ENCODE data around the gene TRIM47.

DNA sequence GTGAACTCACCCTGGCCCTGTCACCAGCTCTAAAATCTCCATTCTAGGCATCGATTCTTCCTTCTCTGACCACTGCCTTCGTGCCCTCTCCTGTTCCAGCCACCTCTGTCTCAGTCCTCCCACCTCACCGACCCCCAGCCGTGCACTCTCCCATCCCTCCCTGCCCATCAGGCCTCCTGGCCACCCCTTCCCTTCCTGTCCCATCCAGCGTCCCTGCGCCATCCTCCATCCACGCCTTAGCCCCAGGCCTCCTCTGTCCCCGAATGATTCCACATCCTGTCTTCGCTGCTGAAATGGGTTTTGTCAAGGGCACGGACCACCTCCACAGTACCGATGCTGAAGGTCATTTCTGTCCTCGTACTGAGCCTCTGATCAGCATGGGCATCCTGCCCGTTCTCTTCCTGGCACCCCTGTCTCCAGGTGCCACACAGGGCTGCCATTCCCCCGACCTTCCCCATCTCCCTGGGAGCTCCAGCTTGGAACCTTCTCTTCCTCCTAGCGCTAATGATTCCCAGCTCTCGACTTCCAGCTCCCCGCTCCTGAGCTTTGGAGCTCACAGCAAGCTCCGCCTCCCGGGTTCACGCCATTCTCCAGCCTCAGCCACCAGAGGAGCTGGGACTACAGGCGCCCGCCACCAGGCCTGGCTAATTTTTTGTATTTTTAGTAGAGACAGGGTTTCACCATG, 15.8 kb upstream of the TRIM47 start:
- TF ChIP-seq, protein P1, sequence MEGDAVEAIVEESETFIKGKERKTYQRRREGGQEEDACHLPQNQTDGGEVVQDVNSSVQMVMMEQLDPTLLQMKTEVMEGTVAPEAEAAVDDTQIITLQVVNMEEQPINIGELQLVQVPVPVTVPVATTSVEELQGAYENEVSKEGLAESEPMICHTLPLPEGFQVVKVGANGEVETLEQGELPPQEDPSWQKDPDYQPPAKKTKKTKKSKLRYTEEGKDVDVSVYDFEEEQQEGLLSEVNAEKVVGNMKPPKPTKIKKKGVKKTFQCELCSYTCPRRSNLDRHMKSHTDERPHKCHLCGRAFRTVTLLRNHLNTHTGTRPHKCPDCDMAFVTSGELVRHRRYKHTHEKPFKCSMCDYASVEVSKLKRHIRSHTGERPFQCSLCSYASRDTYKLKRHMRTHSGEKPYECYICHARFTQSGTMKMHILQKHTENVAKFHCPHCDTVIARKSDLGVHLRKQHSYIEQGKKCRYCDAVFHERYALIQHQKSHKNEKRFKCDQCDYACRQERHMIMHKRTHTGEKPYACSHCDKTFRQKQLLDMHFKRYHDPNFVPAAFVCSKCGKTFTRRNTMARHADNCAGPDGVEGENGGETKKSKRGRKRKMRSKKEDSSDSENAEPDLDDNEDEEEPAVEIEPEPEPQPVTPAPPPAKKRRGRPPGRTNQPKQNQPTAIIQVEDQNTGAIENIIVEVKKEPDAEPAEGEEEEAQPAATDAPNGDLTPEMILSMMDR (conservative IDR thresholded peaks at IDR 0.05): no peak
- TF ChIP-seq EZH2 (IDR thresholded peaks at IDR 0.05; ENCODE audit: low read depth): no peak
